ENCODE results near the gene BCAS1. TPM values are rescaled to one million over a fixed set of nuclear protein-coding genes. Genes with fewer than 3 reads are reported as not detected.

BCAS1 gene
- total RNA-seq, 1 experiment from 2014 or later: 1.8 TPM

GRCh38 chr20:54062812-54063280 lies 7.5 kb downstream of the BCAS1 start:
- Histone ChIP-seq H3K27ac (no peak overlapping the region), H3K4me1 (replicated peaks) (peaks cover 17% of the 10 kb centered on the region), H3K4me3 (no peak overlapping the region), H3K27me3 (replicated peaks) (no peaks in the 10 kb centered on the region), H3K9me3 (replicated peaks) (no peaks in the 10 kb centered on the region), H3K36me3 (no peaks in the 10 kb centered on the region)
- DNase-seq (ENCODE audit: low read depth in 1 of 2, low spot score in 2 of 2): peak in 1 of 2 experiments; percentile 42

- DNase-seq (ENCODE audit: low read depth in 1 of 2, low spot score in 2 of 2): no peak
- no peaks in the 10 kb centered on the region for H3K9me3 ChIP-seq (replicated peaks)
- H3K36me3 ChIP-seq: no peaks in the 10 kb centered on the region
- no peaks in the 10 kb centered on the region for H3K27me3 ChIP-seq (replicated peaks)
- no peak overlapping the region for H3K27ac ChIP-seq
- no peak overlapping the region for H3K4me3 ChIP-seq
- peaks cover 1% of the 10 kb centered on the region for H3K4me1 ChIP-seq (replicated peaks)
These were observed 9.1 kb downstream of the BCAS1 start for GRCh38 chr20:54061101-54061881.

- no peaks in the 10 kb centered on the region for H3K9me3 ChIP-seq (replicated peaks)
- H3K4me3 ChIP-seq: no peak overlapping the region
- H3K27me3 ChIP-seq (replicated peaks): no peaks in the 10 kb centered on the region
- no peak overlapping the region for H3K27ac ChIP-seq
- DNase-seq (ENCODE audit: low read depth in 1 of 2, low spot score in 2 of 2): no peak
- H3K36me3 ChIP-seq: no peaks in the 10 kb centered on the region
- H3K4me1 ChIP-seq (replicated peaks): no peaks in the 10 kb centered on the region
These were observed 10.6 kb downstream of the BCAS1 start for GRCh38 chr20:54059691-54060364.

- H3K36me3 ChIP-seq: no peaks in the 10 kb centered on the region
- H3K9me3 ChIP-seq (replicated peaks): no peaks in the 10 kb centered on the region
- H3K4me3 ChIP-seq: no peak overlapping the region
- DNase-seq (ENCODE audit: low read depth in 1 of 2, low spot score in 2 of 2): no peak
- H3K27ac ChIP-seq: no peak overlapping the region
- no peaks in the 10 kb centered on the region for H3K4me1 ChIP-seq (replicated peaks)
- H3K27me3 ChIP-seq (replicated peaks): no peaks in the 10 kb centered on the region
These were observed 11.8 kb downstream of the BCAS1 start for GRCh38 chr20:54058420-54059139.

- Histone ChIP-seq H3K27me3 (replicated peaks) (no peaks in the 10 kb centered on the region), H3K27ac (no peak overlapping the region), H3K9me3 (replicated peaks) (no peaks in the 10 kb centered on the region), H3K4me3 (no peak overlapping the region), H3K36me3 (no peaks in the 10 kb centered on the region), H3K4me1 (replicated peaks) (no peaks in the 10 kb centered on the region)
- DNase-seq (ENCODE audit: low read depth in 1 of 2, low spot score in 2 of 2): no peak
These were observed 13.4 kb downstream of the BCAS1 start for GRCh38 chr20:54056762-54057639.

- no peaks in the 10 kb centered on the region for H3K4me1 ChIP-seq (replicated peaks)
- no peak overlapping the region for H3K4me3 ChIP-seq
- H3K27me3 ChIP-seq (replicated peaks): no peaks in the 10 kb centered on the region
- DNase-seq (ENCODE audit: low read depth in 1 of 2, low spot score in 2 of 2): no peak
- H3K27ac ChIP-seq: no peak overlapping the region
- H3K9me3 ChIP-seq (replicated peaks): no peaks in the 10 kb centered on the region
- H3K36me3 ChIP-seq: no peaks in the 10 kb centered on the region
These were observed 15.9 kb downstream of the BCAS1 start for GRCh38 chr20:54054516-54054915.

- Histone ChIP-seq H3K9me3 (replicated peaks) (no peaks in the 10 kb centered on the region), H3K36me3 (no peaks in the 10 kb centered on the region), H3K27me3 (replicated peaks) (no peaks in the 10 kb centered on the region), H3K4me3 (no peak overlapping the region), H3K4me1 (replicated peaks) (no peaks in the 10 kb centered on the region), H3K27ac (no peak overlapping the region)
- no peak for DNase-seq (ENCODE audit: low read depth in 1 of 2, low spot score in 2 of 2)
These were observed 19.3 kb downstream of the BCAS1 start for GRCh38 chr20:54051068-54051467.

- no peaks in the 10 kb centered on the region for H3K4me1 ChIP-seq (replicated peaks)
- no peaks in the 10 kb centered on the region for H3K9me3 ChIP-seq (replicated peaks)
- H3K27me3 ChIP-seq (replicated peaks): no peaks in the 10 kb centered on the region
- H3K36me3 ChIP-seq: no peaks in the 10 kb centered on the region
- no peak for DNase-seq (ENCODE audit: low read depth in 1 of 2, low spot score in 2 of 2)
- no peak overlapping the region for H3K27ac ChIP-seq
- no peak overlapping the region for H3K4me3 ChIP-seq
These were observed 21.4 kb downstream of the BCAS1 start for GRCh38 chr20:54048891-54049545.

GRCh38 chr20:54048481-54048880 lies 21.9 kb downstream of the BCAS1 start:
- H3K27me3 ChIP-seq (replicated peaks): no peaks in the 10 kb centered on the region
- no peak for DNase-seq (ENCODE audit: low read depth in 1 of 2, low spot score in 2 of 2)
- no peaks in the 10 kb centered on the region for H3K4me1 ChIP-seq (replicated peaks)
- H3K36me3 ChIP-seq: no peaks in the 10 kb centered on the region
- H3K27ac ChIP-seq: no peak overlapping the region
- H3K9me3 ChIP-seq (replicated peaks): no peaks in the 10 kb centered on the region
- H3K4me3 ChIP-seq: no peak overlapping the region

GRCh38 chr20:54047720-54048119 lies 22.7 kb downstream of the BCAS1 start:
- no peak overlapping the region for H3K27ac ChIP-seq
- H3K9me3 ChIP-seq (replicated peaks): no peaks in the 10 kb centered on the region
- H3K36me3 ChIP-seq: no peaks in the 10 kb centered on the region
- H3K4me3 ChIP-seq: no peak overlapping the region
- DNase-seq (ENCODE audit: low read depth in 1 of 2, low spot score in 2 of 2): no peak
- no peaks in the 10 kb centered on the region for H3K4me1 ChIP-seq (replicated peaks)
- H3K27me3 ChIP-seq (replicated peaks): no peaks in the 10 kb centered on the region

GRCh38 chr20:54047048-54047447 lies 23.3 kb downstream of the BCAS1 start:
- H3K27ac ChIP-seq: no peak overlapping the region
- no peaks in the 10 kb centered on the region for H3K4me1 ChIP-seq (replicated peaks)
- H3K9me3 ChIP-seq (replicated peaks): no peaks in the 10 kb centered on the region
- DNase-seq (ENCODE audit: low read depth in 1 of 2, low spot score in 2 of 2): no peak
- H3K4me3 ChIP-seq: no peak overlapping the region
- no peaks in the 10 kb centered on the region for H3K27me3 ChIP-seq (replicated peaks)
- H3K36me3 ChIP-seq: no peaks in the 10 kb centered on the region

GRCh38 chr20:54044156-54044555 lies 26.2 kb downstream of the BCAS1 start:
- no peak overlapping the region for H3K4me3 ChIP-seq
- H3K27ac ChIP-seq: no peak overlapping the region
- H3K36me3 ChIP-seq: no peaks in the 10 kb centered on the region
- H3K27me3 ChIP-seq (replicated peaks): no peaks in the 10 kb centered on the region
- no peaks in the 10 kb centered on the region for H3K4me1 ChIP-seq (replicated peaks)
- no peaks in the 10 kb centered on the region for H3K9me3 ChIP-seq (replicated peaks)
- DNase-seq (ENCODE audit: low read depth in 1 of 2, low spot score in 2 of 2): peak in 1 of 2 experiments; percentile 12
